Suprapubic skin (tissue), 4 donors: ENCODE measurements around the gene SPTA1. TPM values are rescaled to one million over a fixed set of nuclear protein-coding genes. Genes with fewer than 3 reads are reported as not detected.

Experiments used
- DNase-seq, 2 donors: peaks; one replicate each; pipeline ENCODE4 v3.0.0-alpha.2; 2019; ENCODE audit warnings: low spot score in 2 of 2
- H3K27ac ChIP-seq: fragments of 200-600 bp; sonication (generic); one replicate; pipeline ENCODE4 v1.5.1; 2019
- H3K27me3 ChIP-seq: fragments of 200-600 bp; sonication (generic); one replicate; pipeline ENCODE4 v1.5.1; 2019
- H3K36me3 ChIP-seq: fragments of 200-600 bp; sonication (generic); one replicate; pipeline ENCODE4 v1.5.1; 2019
- H3K4me1 ChIP-seq: fragments of 200-600 bp; sonication (generic); one replicate; pipeline ENCODE4 v1.5.1; 2019
- H3K4me3 ChIP-seq: fragments of 200-600 bp; sonication (generic); one replicate; pipeline ENCODE4 v1.5.1; 2019; ENCODE audit warnings: mild to moderate bottlenecking
- H3K9me3 ChIP-seq: fragments of 200-600 bp; sonication (generic); one replicate; pipeline ENCODE4 v1.5.1; 2019
- CTCF ChIP-seq, 2 donors: fragments of 200-600 bp in 1 of 2; fragments of 450-650 bp in 1 of 2; sonication (generic) in 1 of 2; IDR thresholded peaks; one replicate each; pipeline ENCODE4 v1.5.1; 2016 to 2019; ENCODE audit warnings: antibody characterized with exemption in 2 of 2, mild to moderate bottlenecking in 1 of 2, moderate library complexity in 1 of 2
- EP300 ChIP-seq: sonication (generic); formaldehyde crosslinking; IDR thresholded peaks from one replicate; pipeline ENCODE4 v1.6.1; 2017; ENCODE audit warnings: antibody characterized with exemption
- POLR2A ChIP-seq, 2 donors: fragments of 450-650 bp; IDR thresholded peaks; one replicate each; pipeline ENCODE4 v1.6.1; 2017; ENCODE audit warnings: antibody characterized with exemption in 2 of 2, mild to moderate bottlenecking in 2 of 2, moderate library complexity in 2 of 2
- POLR2AphosphoS5 ChIP-seq, 3 donors: sonication (generic); formaldehyde crosslinking; IDR thresholded peaks; one replicate each; pipeline ENCODE4 v1.6.1; 2017; ENCODE audit warnings: antibody characterized with exemption in 3 of 3
- WGBS: methylation state at CpG from one replicate; pipeline ENCODE4 v1.1.5; 2018; 5-methylcytosine and 5-hydroxymethylcytosine counted together
- total RNA-seq, 4 donors: library from RNA; depleted of rRNA; stranded (reverse); fragments of >200 nt; gene quantifications; one replicate each; pipeline ENCODE4 v1.1.0, GENCODE V29; 2016

Gene SPTA1
- total RNA-seq, 4 donors from 2014 or later = 0.24 TPM; not detected in 3

GRCh38 chr1:158579733-158580132 is 106.8 kb downstream of the SPTA1 start, which contains the start of gene OR10X1:
Gene OR10X1, minus strand, starts transcription at chr1:158579899. Its CDS starts 0 bp downstream, at chr1:158579899.
- DNase-seq = no peak
- H3K4me1 ChIP-seq = no peaks in the 10 kb centered on the region
- no peaks in the 10 kb centered on the region for H3K9me3 ChIP-seq
- no peaks in the 10 kb centered on the region for H3K27me3 ChIP-seq
- H3K4me3 ChIP-seq = no peak within 1 kb of the TSS
- no peak within 1 kb of the TSS for H3K27ac ChIP-seq
- H3K36me3 ChIP-seq = no peaks in the 10 kb centered on the region
- 84% methylated on average over 1 of the region's 1 CpG for WGBS
- TF ChIP-seq POLR2AphosphoS5 (IDR thresholded peaks at IDR 0.05) = no peak
- TF ChIP-seq CTCF (IDR thresholded peaks at IDR 0.05) = no peak
- no peak for TF ChIP-seq POLR2A (IDR thresholded peaks at IDR 0.05)
- no peak for TF ChIP-seq EP300

GRCh38 chr1:158577561-158577960 is 109.0 kb downstream of the SPTA1 start:
- H3K4me3 ChIP-seq = no peak overlapping the region
- 88% methylated on average over 3 of the region's 3 CpGs for WGBS

GRCh38 chr1:158572226-158572625 is 114.3 kb downstream of the SPTA1 start:
- no peak for TF ChIP-seq EP300
- TF ChIP-seq POLR2AphosphoS5 (IDR thresholded peaks at IDR 0.05) = no peak
- TF ChIP-seq POLR2A (IDR thresholded peaks at IDR 0.05) = no peak
- TF ChIP-seq CTCF (IDR thresholded peaks at IDR 0.05) = no peak
- H3K4me1 ChIP-seq = no peaks in the 10 kb centered on the region

More at GRCh38 chr1:158577561-158577960, 109.0 kb downstream of the SPTA1 start:
- H3K27ac ChIP-seq = no peak overlapping the region
- TF ChIP-seq CTCF (IDR thresholded peaks at IDR 0.05) (no peak), EP300 (no peak), POLR2AphosphoS5 (IDR thresholded peaks at IDR 0.05) (no peak), POLR2A (IDR thresholded peaks at IDR 0.05) (no peak)
- DNase-seq = no peak
- no peaks in the 10 kb centered on the region for H3K36me3 ChIP-seq
- no peaks in the 10 kb centered on the region for H3K9me3 ChIP-seq
- no peaks in the 10 kb centered on the region for H3K27me3 ChIP-seq
- H3K4me1 ChIP-seq = no peaks in the 10 kb centered on the region

GRCh38 chr1:158570480-158570879 is 116.0 kb downstream of the SPTA1 start, which contains the start of gene OR6P1:
Gene OR6P1, minus strand, starts transcription at chr1:158570580. Its CDS starts 6,976 bp downstream, at chr1:158563604.
- no peak for TF ChIP-seq POLR2A (IDR thresholded peaks at IDR 0.05)
- no peak for TF ChIP-seq POLR2AphosphoS5 (IDR thresholded peaks at IDR 0.05)
- TF ChIP-seq CTCF (IDR thresholded peaks at IDR 0.05) = no peak
- no peak for TF ChIP-seq EP300
- no peak within 1 kb of the TSS for H3K4me3 ChIP-seq
- no peak within 1 kb of the TSS for H3K27ac ChIP-seq
- H3K9me3 ChIP-seq = no peaks in the 10 kb centered on the region
- 77% methylated on average over 3 of the region's 3 CpGs for WGBS
- H3K36me3 ChIP-seq = no peaks in the 10 kb centered on the region
- no peaks in the 10 kb centered on the region for H3K4me1 ChIP-seq
- H3K27me3 ChIP-seq = no peaks in the 10 kb centered on the region
- no peak for DNase-seq

More at GRCh38 chr1:158572226-158572625, 114.3 kb downstream of the SPTA1 start:
- WGBS = 82% methylated on average over 1 of the region's 1 CpG
- Histone ChIP-seq H3K4me3 (no peak overlapping the region), H3K27me3 (no peaks in the 10 kb centered on the region), H3K9me3 (no peaks in the 10 kb centered on the region), H3K27ac (no peak overlapping the region), H3K36me3 (no peaks in the 10 kb centered on the region)
- no peak for DNase-seq

GRCh38 chr1:158564608-158565007 is 121.9 kb downstream of the SPTA1 start:
- no peaks in the 10 kb centered on the region for H3K36me3 ChIP-seq
- no peaks in the 10 kb centered on the region for H3K4me1 ChIP-seq
- TF ChIP-seq EP300 (no peak), POLR2A (IDR thresholded peaks at IDR 0.05) (no peak), CTCF (IDR thresholded peaks at IDR 0.05) (no peak), POLR2AphosphoS5 (IDR thresholded peaks at IDR 0.05) (no peak)
- no peak overlapping the region for H3K4me3 ChIP-seq
- H3K27ac ChIP-seq = no peak overlapping the region
- 54% methylated on average over 2 of the region's 2 CpGs for WGBS
- H3K27me3 ChIP-seq = no peaks in the 10 kb centered on the region
- no peak for DNase-seq
- no peaks in the 10 kb centered on the region for H3K9me3 ChIP-seq
